CD14-positive monocyte (primary cell): ENCODE results near the gene CC2D1A. TPM values are rescaled to one million over a fixed set of nuclear protein-coding genes. Genes with fewer than 3 reads are reported as not detected.

Experiments used
- DNase-seq, 3 donors: peaks; one replicate each; pipeline ENCODE4 v3.0.0-alpha.2; 2011 to 2022
- H2AFZ ChIP-seq: 2 replicates; pipeline ENCODE4 v1.6.0; 2012; ENCODE audit warnings: mild to moderate bottlenecking, low read depth, low read length, inconsistent platforms; ENCODE audit not compliant: insufficient read depth, poor library complexity, severe bottlenecking
- H3K27ac ChIP-seq, 2 donors: 1 replicate in 1 of 2; 2 replicates in 1 of 2; pipeline ENCODE4 v1.5.1; 2012 to 2013; ENCODE audit warnings: low read length in 2 of 2, control low read depth in 1 of 2, inconsistent platforms in 1 of 2, low read depth in 1 of 2, mild to moderate bottlenecking in 1 of 2
- H3K27me3 ChIP-seq, 2 donors: one replicate each; pipeline versions ENCODE4 v1.6.0 to v1.6.1; 2011 to 2013; ENCODE audit warnings: low read length in 2 of 2; ENCODE audit not compliant: control insufficient read depth in 2 of 2, insufficient read depth in 2 of 2
- H3K36me3 ChIP-seq, 2 donors: replicated peaks in 1 of 2; 1 replicate in 1 of 2; 2 replicates in 1 of 2; pipeline versions ENCODE4 v1.5.1 to v1.6.1; 2012 to 2013; ENCODE audit warnings: low read length in 2 of 2, control low read depth in 1 of 2, inconsistent platforms in 1 of 2, mild to moderate bottlenecking in 1 of 2; ENCODE audit not compliant: insufficient read depth in 2 of 2, control insufficient read depth in 1 of 2
- H3K4me1 ChIP-seq, 2 donors: 1 replicate in 1 of 2; 2 replicates in 1 of 2; pipeline versions ENCODE4 v1.5.1 to v1.6.1; 2012 to 2013; ENCODE audit warnings: low read length in 2 of 2, control low read depth in 1 of 2, inconsistent platforms in 1 of 2, mild to moderate bottlenecking in 1 of 2, moderate library complexity in 1 of 2; ENCODE audit not compliant: insufficient read depth in 2 of 2, control insufficient read depth in 1 of 2
- H3K4me2 ChIP-seq: replicated peaks from 2 replicates; pipeline ENCODE3; 2012; ENCODE audit warnings: low read length, moderate library complexity, mild to moderate bottlenecking; ENCODE audit not compliant: poor library complexity, severe bottlenecking; ENCODE audit errors: extremely low read depth
- H3K4me3 ChIP-seq, 3 experiments: fragments of 200-600 bp in 1 of 3; sonication (generic) in 1 of 3; replicated peaks in 1 of 3; 1 replicate in 2 of 3; 2 replicates in 1 of 3; pipeline ENCODE4 v1.5.1; 2011 to 2013; ENCODE audit warnings: low read length in 3 of 3, mild to moderate bottlenecking in 3 of 3, control low read depth in 2 of 3, low read depth in 2 of 3, inconsistent platforms in 1 of 3, moderate library complexity in 1 of 3
- H3K79me2 ChIP-seq: 2 replicates; pipeline ENCODE4 v1.6.0; 2012; ENCODE audit warnings: mild to moderate bottlenecking, control low read depth, inconsistent platforms, low read length, moderate library complexity; ENCODE audit not compliant: insufficient read depth
- H3K9ac ChIP-seq: 2 replicates; pipeline ENCODE4 v1.6.0; 2017; ENCODE audit warnings: low read length, mild to moderate bottlenecking; ENCODE audit not compliant: insufficient read depth, poor library complexity, severe bottlenecking
- H3K9me3 ChIP-seq, 2 donors: replicated peaks in 1 of 2; 1 replicate in 1 of 2; 2 replicates in 1 of 2; pipeline versions ENCODE4 v1.5.1 to v1.6.1; 2012 to 2013; ENCODE audit warnings: low read length in 2 of 2, control low read depth in 1 of 2; ENCODE audit not compliant: control insufficient read depth in 1 of 2, insufficient read depth in 1 of 2
- H4K20me1 ChIP-seq: 2 replicates; pipeline ENCODE4 v1.6.0; 2012; ENCODE audit warnings: mild to moderate bottlenecking, low read length, control low read depth, moderate library complexity; ENCODE audit not compliant: insufficient read depth
- H3K27ac Mint-ChIP-seq, 7 donors: one replicate each; pipeline ENCODE4 v1.8.0; 2020; ENCODE audit warnings: mild to moderate bottlenecking in 7 of 7, mixed read lengths in 7 of 7, moderate library complexity in 6 of 7, inconsistent platforms in 2 of 7
- H3K27me3 Mint-ChIP-seq, 3 donors: one replicate each; pipeline ENCODE4 v1.8.0; 2021 to 2022; ENCODE audit warnings: low read depth in 3 of 3, mild to moderate bottlenecking in 3 of 3, mixed read lengths in 3 of 3, moderate library complexity in 3 of 3, inconsistent platforms in 1 of 3
- H3K36me3 Mint-ChIP-seq, 2 donors: one replicate each; pipeline ENCODE4 v1.8.0; 2020; ENCODE audit warnings: mixed read lengths in 2 of 2, inconsistent platforms in 1 of 2, mild to moderate bottlenecking in 1 of 2
- H3K4me1 Mint-ChIP-seq: one replicate; pipeline ENCODE4 v1.8.0; 2020; ENCODE audit warnings: mild to moderate bottlenecking, mixed read lengths
- H3K4me3 Mint-ChIP-seq, 2 donors: one replicate each; pipeline ENCODE4 v1.8.0; 2020; ENCODE audit warnings: mild to moderate bottlenecking in 2 of 2, mixed read lengths in 2 of 2, moderate library complexity in 1 of 2
- H3K9me3 Mint-ChIP-seq, 7 donors: one replicate each; pipeline ENCODE4 v1.8.0; 2020 to 2022; ENCODE audit warnings: mixed read lengths in 7 of 7, mild to moderate bottlenecking in 6 of 7, moderate library complexity in 6 of 7, inconsistent platforms in 2 of 7
- WGBS: methylation state at CpG from one replicate; pipeline ENCODE4 v1.1.5; 2013; ENCODE audit warnings: missing lambda C conversion rate; ENCODE audit not compliant: insufficient coverage; 5-methylcytosine and 5-hydroxymethylcytosine counted together
- intact Hi-C, 2 donors: fragments of 100-400 bp; cut with micrococcal nuclease; formaldehyde crosslinking; loops; one replicate each; pipeline versions ENCODE4 v1.15.0 to v1.15.1; 2023
- polyA plus RNA-seq, 3 donors: library from polyadenylated mRNA; depleted of rRNA in 1 of 3; unstranded in 2 of 3; stranded (reverse) in 1 of 3; fragments of 300-500 nt in 2 of 3; fragments of >200 nt in 1 of 3; fragmentation: Illumina TruSeq in 2 of 3; gene quantifications; 1 replicate in 2 of 3; 2 replicates in 1 of 3; pipeline ENCODE4 v1.2.3, GENCODE V29; 2012 to 2021
- TF ChIP-seq, protein P1 (sequence below): fragments of 200-600 bp; IDR thresholded peaks from one replicate; pipeline ENCODE4 v1.8.0; 2022; ENCODE audit warnings: antibody characterized with exemption, mild to moderate bottlenecking

CC2D1A gene
- polyA plus RNA-seq, 3 donors = 4.6 to 27.0 (median 6.2) TPM

DNA sequence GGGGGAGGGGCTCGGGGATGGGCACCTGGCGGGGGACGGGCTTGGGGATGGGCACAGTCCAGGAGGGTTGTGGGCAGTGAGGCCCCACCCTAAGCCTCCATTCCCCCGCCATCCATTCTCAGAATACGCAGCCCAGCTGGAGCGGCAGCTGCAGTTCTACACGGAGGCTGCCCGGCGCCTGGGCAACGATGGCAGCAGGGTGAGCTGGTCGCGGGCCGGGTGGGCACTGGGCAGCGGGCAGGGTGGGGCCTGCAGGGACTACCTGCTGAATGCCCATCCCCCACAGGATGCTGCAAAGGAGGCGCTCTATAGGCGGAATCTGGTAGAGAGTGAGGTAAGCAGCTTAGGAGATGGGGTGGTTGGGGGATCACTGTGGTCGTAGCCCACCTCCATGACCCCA is 24.0 kb downstream of the CC2D1A start:
- Histone ChIP-seq H3K36me3 (peaks cover 33 to 42% of the 10 kb centered on the region in 2 donors), H2AFZ (no peak overlapping the region), H3K27ac (no peak overlapping the region), H3K4me1 (peaks cover 9 to 11% of the 10 kb centered on the region in 2 donors), H3K4me3 (no peak overlapping the region), H4K20me1 (no peaks in the 10 kb centered on the region), H3K27me3 (no peaks in the 10 kb centered on the region), H3K9me3 (no peaks in the 10 kb centered on the region), H3K79me2 (no peaks in the 10 kb centered on the region), H3K4me2 (no peak overlapping the region), H3K9ac (no peak overlapping the region)
- 93% methylated on average over 12 of the region's 17 CpGs for WGBS
- Mint-ChIP-seq H3K36me3 (peaks cover 28 to 50% of the 10 kb centered on the region in 2 donors), H3K27me3 (peaks cover 0 to 9% (median 3%) of the 10 kb centered on the region in 3 donors), H3K27ac (no peak overlapping the region), H3K9me3 (no peaks in the 10 kb centered on the region), H3K4me1 (peaks cover 15% of the 10 kb centered on the region), H3K4me3 (no peak overlapping the region)
- intact Hi-C loops = no loop called here
- no peak for DNase-seq
- TF ChIP-seq, protein P1, sequence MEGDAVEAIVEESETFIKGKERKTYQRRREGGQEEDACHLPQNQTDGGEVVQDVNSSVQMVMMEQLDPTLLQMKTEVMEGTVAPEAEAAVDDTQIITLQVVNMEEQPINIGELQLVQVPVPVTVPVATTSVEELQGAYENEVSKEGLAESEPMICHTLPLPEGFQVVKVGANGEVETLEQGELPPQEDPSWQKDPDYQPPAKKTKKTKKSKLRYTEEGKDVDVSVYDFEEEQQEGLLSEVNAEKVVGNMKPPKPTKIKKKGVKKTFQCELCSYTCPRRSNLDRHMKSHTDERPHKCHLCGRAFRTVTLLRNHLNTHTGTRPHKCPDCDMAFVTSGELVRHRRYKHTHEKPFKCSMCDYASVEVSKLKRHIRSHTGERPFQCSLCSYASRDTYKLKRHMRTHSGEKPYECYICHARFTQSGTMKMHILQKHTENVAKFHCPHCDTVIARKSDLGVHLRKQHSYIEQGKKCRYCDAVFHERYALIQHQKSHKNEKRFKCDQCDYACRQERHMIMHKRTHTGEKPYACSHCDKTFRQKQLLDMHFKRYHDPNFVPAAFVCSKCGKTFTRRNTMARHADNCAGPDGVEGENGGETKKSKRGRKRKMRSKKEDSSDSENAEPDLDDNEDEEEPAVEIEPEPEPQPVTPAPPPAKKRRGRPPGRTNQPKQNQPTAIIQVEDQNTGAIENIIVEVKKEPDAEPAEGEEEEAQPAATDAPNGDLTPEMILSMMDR = no peak

DNA sequence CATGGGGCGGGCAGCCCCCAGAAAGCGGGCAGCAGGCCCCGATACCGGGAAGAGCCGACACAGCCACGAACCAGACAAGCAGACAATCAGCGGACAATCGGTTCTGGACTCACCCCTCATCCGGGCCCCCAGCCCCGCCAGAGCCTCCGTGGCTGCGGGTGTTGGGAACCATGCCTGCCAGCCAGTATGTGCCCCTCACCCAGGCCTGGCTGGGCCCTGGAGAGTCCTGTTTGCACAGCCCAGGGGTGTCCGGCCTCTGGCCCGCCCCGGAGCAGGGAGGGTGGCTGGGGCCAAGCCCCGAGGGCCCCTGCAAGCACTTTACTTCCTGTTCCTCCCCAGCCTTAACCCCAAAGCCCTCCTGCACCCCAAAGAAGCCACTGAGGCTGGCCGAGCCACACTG is 24.4 kb downstream of the CC2D1A start:
- Histone ChIP-seq H4K20me1 (no peaks in the 10 kb centered on the region), H3K27me3 (no peaks in the 10 kb centered on the region), H3K4me3 (no peak overlapping the region), H3K4me2 (no peak overlapping the region), H3K27ac (no peak overlapping the region), H3K79me2 (no peaks in the 10 kb centered on the region), H3K4me1 (peaks cover 9 to 11% of the 10 kb centered on the region in 2 donors), H3K9ac (no peak overlapping the region), H3K9me3 (no peaks in the 10 kb centered on the region), H3K36me3 (peaks cover 33 to 38% of the 10 kb centered on the region in 2 donors), H2AFZ (no peak overlapping the region)
- intact Hi-C loops = no loop called here
- TF ChIP-seq, protein P1 = no peak
- H3K36me3 Mint-ChIP-seq = peaks cover 24 to 46% of the 10 kb centered on the region in 2 donors
- 88% methylated on average over 15 of the region's 17 CpGs for WGBS
- H3K4me1 Mint-ChIP-seq = peaks cover 15% of the 10 kb centered on the region
- no peak overlapping the region for H3K27ac Mint-ChIP-seq
- no peaks in the 10 kb centered on the region for H3K9me3 Mint-ChIP-seq
- peaks cover 2 to 9% (median 5%) of the 10 kb centered on the region in 3 donors for H3K27me3 Mint-ChIP-seq
- no peak for DNase-seq
- H3K4me3 Mint-ChIP-seq = no peak overlapping the region
